Nephron progenitor cell (in vitro differentiated cells): ENCODE measurements around the gene ACTG1.

Source experiments
- DNase-seq: peaks from one replicate; pipeline ENCODE4 v3.0.0; 2021
- H3K27ac Mint-ChIP-seq: 2 replicates; pipeline ENCODE4 v1.8.0; 2021; ENCODE audit warnings: mild to moderate bottlenecking, moderate library complexity, mixed read lengths
- H3K27me3 Mint-ChIP-seq: 2 replicates; pipeline ENCODE4 v1.8.0; 2021; ENCODE audit warnings: mild to moderate bottlenecking, low read depth, mixed read lengths; ENCODE audit not compliant: poor library complexity
- H3K36me3 Mint-ChIP-seq: 2 replicates; pipeline ENCODE4 v1.8.0; 2021; ENCODE audit warnings: low read depth, mixed read lengths
- H3K4me1 Mint-ChIP-seq: 2 replicates; pipeline ENCODE4 v1.8.0; 2021; ENCODE audit warnings: mixed read lengths
- H3K4me3 Mint-ChIP-seq: 2 replicates; pipeline ENCODE4 v1.8.0; 2021; ENCODE audit warnings: mild to moderate bottlenecking, moderate library complexity, mixed read lengths
- H3K9me3 Mint-ChIP-seq: 2 replicates; pipeline ENCODE4 v1.8.0; 2021; ENCODE audit warnings: mild to moderate bottlenecking, moderate library complexity, mixed read lengths
- TF ChIP-seq, protein P1 (sequence below): fragments of 200-600 bp; sonication (generic); IDR thresholded peaks from 2 replicates; pipeline ENCODE4 v1.5.0; 2021; ENCODE audit warnings: antibody characterized with exemption

Gene ACTG1

DNA sequence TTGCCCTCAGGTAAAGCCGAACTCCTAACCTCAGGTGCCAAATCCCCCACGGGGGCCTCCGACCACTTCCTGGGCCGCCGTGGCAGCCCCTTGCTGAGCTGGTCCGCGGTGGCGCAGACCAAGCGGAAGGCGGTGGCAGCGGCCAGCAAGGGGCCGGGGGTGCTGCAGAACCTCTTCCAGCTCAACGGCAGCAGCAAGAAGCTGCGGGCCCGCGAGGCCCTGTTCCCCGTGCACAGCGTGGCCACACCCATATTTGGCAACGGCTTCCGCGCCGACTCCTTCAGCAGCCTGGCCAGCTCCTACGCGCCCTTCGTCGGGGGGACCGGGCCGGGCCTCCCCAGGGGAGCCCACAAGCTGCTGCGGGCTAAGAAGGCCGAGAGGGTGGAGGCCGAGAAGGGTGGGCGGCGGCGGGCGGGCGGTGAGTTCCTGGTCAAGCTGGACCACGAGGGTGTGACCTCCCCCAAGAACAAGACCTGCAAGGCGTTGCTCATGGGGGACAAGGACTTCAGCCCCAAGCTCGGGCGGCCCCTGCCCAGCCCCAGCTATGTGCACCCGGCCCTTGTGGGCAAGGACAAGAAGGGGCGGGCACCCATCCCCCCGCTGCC is 51.6 kb downstream of the ACTG1 start:
- no peak for DNase-seq
- Mint-ChIP-seq H3K36me3 (peaks cover 25% of the 10 kb centered on the region), H3K27me3 (peaks cover 5% of the 10 kb centered on the region), H3K4me1 (peaks cover 26% of the 10 kb centered on the region), H3K9me3 (no peaks in the 10 kb centered on the region), H3K4me3 (no peak overlapping the region), H3K27ac (no peak overlapping the region)
- TF ChIP-seq, protein P1, sequence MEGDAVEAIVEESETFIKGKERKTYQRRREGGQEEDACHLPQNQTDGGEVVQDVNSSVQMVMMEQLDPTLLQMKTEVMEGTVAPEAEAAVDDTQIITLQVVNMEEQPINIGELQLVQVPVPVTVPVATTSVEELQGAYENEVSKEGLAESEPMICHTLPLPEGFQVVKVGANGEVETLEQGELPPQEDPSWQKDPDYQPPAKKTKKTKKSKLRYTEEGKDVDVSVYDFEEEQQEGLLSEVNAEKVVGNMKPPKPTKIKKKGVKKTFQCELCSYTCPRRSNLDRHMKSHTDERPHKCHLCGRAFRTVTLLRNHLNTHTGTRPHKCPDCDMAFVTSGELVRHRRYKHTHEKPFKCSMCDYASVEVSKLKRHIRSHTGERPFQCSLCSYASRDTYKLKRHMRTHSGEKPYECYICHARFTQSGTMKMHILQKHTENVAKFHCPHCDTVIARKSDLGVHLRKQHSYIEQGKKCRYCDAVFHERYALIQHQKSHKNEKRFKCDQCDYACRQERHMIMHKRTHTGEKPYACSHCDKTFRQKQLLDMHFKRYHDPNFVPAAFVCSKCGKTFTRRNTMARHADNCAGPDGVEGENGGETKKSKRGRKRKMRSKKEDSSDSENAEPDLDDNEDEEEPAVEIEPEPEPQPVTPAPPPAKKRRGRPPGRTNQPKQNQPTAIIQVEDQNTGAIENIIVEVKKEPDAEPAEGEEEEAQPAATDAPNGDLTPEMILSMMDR = no peak
